Prostate gland (tissue), 2 donors: ENCODE measurements around the gene TM9SF4. TPM values are rescaled to one million over a fixed set of nuclear protein-coding genes. Genes with fewer than 3 reads are reported as not detected.

ENCODE experiments used
- DNase-seq: peaks from one replicate; pipeline ENCODE4 v3.0.0-alpha.2; 2019; ENCODE audit warnings: low spot score
- H3K27ac ChIP-seq, 2 donors: fragments of 200-600 bp; sonication (generic); 2 replicates each; pipeline ENCODE4 v1.5.1; 2017 to 2019
- H3K27me3 ChIP-seq: fragments of 200-600 bp; sonication (generic); replicated peaks from 2 replicates; pipeline ENCODE4 v1.5.1; 2019; ENCODE audit not compliant: insufficient read depth
- H3K36me3 ChIP-seq, 2 donors: fragments of 200-600 bp; sonication (generic); 1 replicate in 1 of 2; 2 replicates in 1 of 2; pipeline versions ENCODE4 v1.5.1 to v1.8.1; 2017 to 2019
- H3K4me1 ChIP-seq: fragments of 200-600 bp; sonication (generic); replicated peaks from 2 replicates; pipeline ENCODE4 v1.5.1; 2019
- H3K4me3 ChIP-seq, 2 donors: fragments of 200-600 bp; sonication (generic); 2 replicates each; pipeline ENCODE4 v1.5.1; 2017 to 2019
- H3K9me3 ChIP-seq: fragments of 200-600 bp; sonication (generic); 2 replicates; pipeline ENCODE4 v1.5.1; 2017
- POLR2A ChIP-seq: fragments of 450-650 bp; IDR thresholded peaks from one replicate; pipeline ENCODE4 v1.6.1; 2016; ENCODE audit warnings: antibody characterized with exemption, mild to moderate bottlenecking
- POLR2AphosphoS5 ChIP-seq: sonication (generic); formaldehyde crosslinking; IDR thresholded peaks from one replicate; pipeline ENCODE4 v1.6.1; 2017; ENCODE audit warnings: antibody characterized with exemption
- WGBS: methylation state at CpG from one replicate; pipeline ENCODE4 v1.1.5; 2018; 5-methylcytosine and 5-hydroxymethylcytosine counted together
- intact Hi-C: fragments of 100-400 bp; cut with DNase I; formaldehyde crosslinking; loops from one replicate; pipeline ENCODE4 v1.14.2; 2022
- total RNA-seq, 2 donors: library from RNA; depleted of rRNA; stranded (reverse); fragments of >200 nt; gene quantifications; one replicate each; pipeline ENCODE4 v1.1.0, GENCODE V29; 2016
- TF ChIP-seq, protein P1 (sequence below), 4 experiments: fragments of 200-600 bp in 2 of 4; fragments of 450-650 bp in 2 of 4; sonication (generic) in 2 of 4; IDR thresholded peaks; 1 replicate in 3 of 4; 2 replicates in 1 of 4; pipeline ENCODE4 v1.5.1; 2016 to 2019; ENCODE audit warnings: antibody characterized with exemption in 4 of 4, mild to moderate bottlenecking in 2 of 4, moderate library complexity in 2 of 4

Gene TM9SF4, protein sequence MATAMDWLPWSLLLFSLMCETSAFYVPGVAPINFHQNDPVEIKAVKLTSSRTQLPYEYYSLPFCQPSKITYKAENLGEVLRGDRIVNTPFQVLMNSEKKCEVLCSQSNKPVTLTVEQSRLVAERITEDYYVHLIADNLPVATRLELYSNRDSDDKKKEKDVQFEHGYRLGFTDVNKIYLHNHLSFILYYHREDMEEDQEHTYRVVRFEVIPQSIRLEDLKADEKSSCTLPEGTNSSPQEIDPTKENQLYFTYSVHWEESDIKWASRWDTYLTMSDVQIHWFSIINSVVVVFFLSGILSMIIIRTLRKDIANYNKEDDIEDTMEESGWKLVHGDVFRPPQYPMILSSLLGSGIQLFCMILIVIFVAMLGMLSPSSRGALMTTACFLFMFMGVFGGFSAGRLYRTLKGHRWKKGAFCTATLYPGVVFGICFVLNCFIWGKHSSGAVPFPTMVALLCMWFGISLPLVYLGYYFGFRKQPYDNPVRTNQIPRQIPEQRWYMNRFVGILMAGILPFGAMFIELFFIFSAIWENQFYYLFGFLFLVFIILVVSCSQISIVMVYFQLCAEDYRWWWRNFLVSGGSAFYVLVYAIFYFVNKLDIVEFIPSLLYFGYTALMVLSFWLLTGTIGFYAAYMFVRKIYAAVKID
- 10 to 100 TPM; 44.7 to 62.9 TPM for total RNA-seq

DNA sequence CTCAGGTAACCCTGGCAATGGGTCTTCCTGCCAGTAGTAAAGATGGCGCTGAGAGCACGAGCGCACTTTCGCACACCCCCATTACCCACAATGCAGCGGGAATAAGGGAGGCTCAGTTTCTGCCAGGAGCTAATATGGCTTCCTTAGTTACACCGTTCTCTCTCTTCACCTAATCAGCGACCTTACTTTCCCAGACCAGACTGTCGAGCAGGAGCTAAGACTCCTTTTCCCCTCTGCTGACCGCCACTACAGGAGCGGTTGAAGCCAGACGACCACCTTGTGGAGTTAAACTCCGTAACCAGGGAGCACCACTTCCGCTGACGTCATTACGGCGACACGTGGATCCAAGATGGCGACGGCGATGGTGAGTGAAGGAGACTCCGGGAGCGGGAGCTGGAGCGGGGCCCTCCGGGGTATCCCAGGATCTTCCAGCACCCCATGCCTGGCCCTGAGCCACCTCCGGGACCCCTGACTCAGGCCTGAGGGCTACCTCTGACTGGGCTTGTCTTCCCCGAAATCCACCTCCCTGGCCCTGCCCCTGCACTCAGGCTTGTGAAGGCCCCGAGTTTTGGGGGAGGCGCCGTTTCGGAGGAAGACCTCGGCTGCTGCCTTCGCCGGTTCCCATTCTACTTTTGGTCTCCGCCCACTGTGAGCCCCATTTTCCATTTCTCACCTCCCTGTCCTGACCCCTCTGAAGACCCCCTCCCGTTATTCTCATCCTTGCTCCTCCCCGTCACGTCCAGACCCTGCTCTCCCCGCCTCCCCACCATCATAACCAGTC, at the start of gene TM9SF4:
TM9SF4 (plus strand) TSS at position 323 of the 781 bp plus-strand sequence; CDS start at position 350, 27 bp downstream.
- TF ChIP-seq, protein P1, sequence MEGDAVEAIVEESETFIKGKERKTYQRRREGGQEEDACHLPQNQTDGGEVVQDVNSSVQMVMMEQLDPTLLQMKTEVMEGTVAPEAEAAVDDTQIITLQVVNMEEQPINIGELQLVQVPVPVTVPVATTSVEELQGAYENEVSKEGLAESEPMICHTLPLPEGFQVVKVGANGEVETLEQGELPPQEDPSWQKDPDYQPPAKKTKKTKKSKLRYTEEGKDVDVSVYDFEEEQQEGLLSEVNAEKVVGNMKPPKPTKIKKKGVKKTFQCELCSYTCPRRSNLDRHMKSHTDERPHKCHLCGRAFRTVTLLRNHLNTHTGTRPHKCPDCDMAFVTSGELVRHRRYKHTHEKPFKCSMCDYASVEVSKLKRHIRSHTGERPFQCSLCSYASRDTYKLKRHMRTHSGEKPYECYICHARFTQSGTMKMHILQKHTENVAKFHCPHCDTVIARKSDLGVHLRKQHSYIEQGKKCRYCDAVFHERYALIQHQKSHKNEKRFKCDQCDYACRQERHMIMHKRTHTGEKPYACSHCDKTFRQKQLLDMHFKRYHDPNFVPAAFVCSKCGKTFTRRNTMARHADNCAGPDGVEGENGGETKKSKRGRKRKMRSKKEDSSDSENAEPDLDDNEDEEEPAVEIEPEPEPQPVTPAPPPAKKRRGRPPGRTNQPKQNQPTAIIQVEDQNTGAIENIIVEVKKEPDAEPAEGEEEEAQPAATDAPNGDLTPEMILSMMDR (IDR thresholded peaks at IDR 0.05), result peak in 1 of 4 experiments; percentile 18
- TF ChIP-seq POLR2AphosphoS5 (peak; percentile 95), POLR2A (peak; percentile 51)
- DNase-seq, result peak; percentile 85
- no peaks in the 10 kb centered on the region for H3K9me3 ChIP-seq
- under 1% methylated on average over 38 of the region's 38 CpGs for WGBS
- peaks cover 3% of the 10 kb centered on the region for H3K4me1 ChIP-seq
- no peaks in the 10 kb centered on the region for H3K36me3 ChIP-seq
- peak within 1 kb of the TSS; percentile 83 to 91 for H3K4me3 ChIP-seq
- intact Hi-C loops, result loop anchor here (10.0 kb wide), 1 partner anchor 95 kb away; the partner anchor contains the start of genes PLAGL2 and POFUT1
- peak within 1 kb of the TSS; percentile 98 for H3K27ac ChIP-seq
- H3K27me3 ChIP-seq, result no peaks in the 10 kb centered on the region

DNA sequence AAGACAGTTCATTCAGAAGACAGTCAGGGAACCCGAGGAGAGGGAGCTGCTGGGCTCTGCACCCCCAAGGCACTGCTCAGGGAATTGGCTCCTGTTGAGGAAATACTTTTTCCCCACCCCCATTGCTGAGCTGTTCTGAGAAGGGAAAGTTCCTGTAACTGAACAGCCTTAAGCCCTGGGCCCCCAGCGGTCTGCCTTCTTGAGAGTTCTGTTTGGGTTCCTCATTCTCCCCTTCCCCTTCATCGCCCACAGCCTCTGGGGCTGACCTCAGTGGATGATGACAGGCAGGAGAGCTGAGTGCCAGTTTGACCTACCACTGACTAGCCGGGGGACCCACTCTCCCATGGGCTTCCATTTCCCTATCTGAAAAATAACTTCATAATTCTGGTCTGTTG, 46.7 kb upstream of the TM9SF4 start:
- H3K36me3 ChIP-seq, result no peaks in the 10 kb centered on the region
- no peak overlapping the region for H3K27ac ChIP-seq
- WGBS, result 62% methylated on average over 4 of the region's 4 CpGs
- peaks cover 2% of the 10 kb centered on the region for H3K27me3 ChIP-seq
- no peak for TF ChIP-seq POLR2AphosphoS5
- TF ChIP-seq POLR2A, result no peak
- TF ChIP-seq, protein P1 (IDR thresholded peaks at IDR 0.05), result no peak
- intact Hi-C loops, result no loop called here
- H3K9me3 ChIP-seq, result no peaks in the 10 kb centered on the region
- no peak overlapping the region for H3K4me3 ChIP-seq
- no peak for DNase-seq
- H3K4me1 ChIP-seq, result no peaks in the 10 kb centered on the region

DNA sequence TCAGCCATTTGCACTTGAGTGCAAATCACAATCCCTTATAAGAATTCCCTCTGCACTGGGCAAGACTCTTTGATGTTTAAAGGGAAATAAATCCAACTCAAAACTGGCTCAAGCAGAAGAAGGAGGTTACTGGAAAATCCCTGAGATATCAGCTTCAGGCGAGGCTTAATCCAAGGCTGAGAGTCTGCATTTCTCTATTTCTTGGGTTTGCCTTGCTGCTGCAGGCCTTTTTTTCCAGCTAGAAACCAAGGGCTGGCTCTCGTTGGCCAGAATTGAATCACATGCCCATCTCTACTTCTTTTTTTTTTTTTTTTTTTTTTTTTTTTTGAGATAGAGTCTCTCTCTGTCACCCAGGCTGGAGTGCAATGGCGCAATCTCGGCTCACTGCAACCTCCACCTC, 45.8 kb upstream of the TM9SF4 start:
- H3K4me3 ChIP-seq, result no peak overlapping the region
- no peaks in the 10 kb centered on the region for H3K9me3 ChIP-seq
- intact Hi-C loops, result no loop called here
- no peak for DNase-seq
- H3K27ac ChIP-seq, result no peak overlapping the region
- no peak for TF ChIP-seq POLR2A
- TF ChIP-seq, protein P1 (IDR thresholded peaks at IDR 0.05), result no peak
- no peak for TF ChIP-seq POLR2AphosphoS5
- H3K4me1 ChIP-seq, result no peaks in the 10 kb centered on the region
- 81% methylated on average over 4 of the region's 4 CpGs for WGBS
- H3K27me3 ChIP-seq, result peaks cover 2% of the 10 kb centered on the region
- no peaks in the 10 kb centered on the region for H3K36me3 ChIP-seq

DNA sequence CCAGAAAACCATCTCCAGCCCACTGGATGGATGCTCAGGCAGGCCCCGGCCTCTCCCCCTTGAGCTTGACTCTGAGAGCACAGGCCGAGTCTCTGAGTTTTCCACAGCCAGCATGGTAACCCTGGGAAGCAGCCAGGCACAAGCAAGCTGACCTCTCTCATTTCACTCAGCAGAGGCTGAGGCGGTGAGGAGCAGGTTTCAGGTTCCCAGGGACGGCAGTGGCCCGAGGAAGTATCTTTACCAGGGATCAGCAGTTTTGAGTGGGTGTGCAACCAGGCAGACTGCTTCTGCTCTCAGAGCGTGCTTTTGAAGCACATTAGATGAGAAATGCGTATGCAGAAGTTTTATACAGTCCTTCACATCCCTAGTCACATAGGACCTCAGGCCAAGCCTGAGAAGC, 44.8 kb upstream of the TM9SF4 start:
- H3K9me3 ChIP-seq, result no peaks in the 10 kb centered on the region
- 58% methylated on average over 7 of the region's 7 CpGs for WGBS
- H3K4me3 ChIP-seq, result no peak overlapping the region
- peaks cover 2% of the 10 kb centered on the region for H3K27me3 ChIP-seq
- DNase-seq, result no peak
- intact Hi-C loops, result no loop called here
- no peak overlapping the region for H3K27ac ChIP-seq
- H3K4me1 ChIP-seq, result no peaks in the 10 kb centered on the region
- H3K36me3 ChIP-seq, result no peaks in the 10 kb centered on the region
- TF ChIP-seq POLR2A, result no peak
- TF ChIP-seq, protein P1 (IDR thresholded peaks at IDR 0.05), result no peak
- TF ChIP-seq POLR2AphosphoS5, result no peak
